Spinal cord (tissue), 10 donors: ENCODE results near the gene GAL3ST1. TPM values are rescaled to one million over a fixed set of nuclear protein-coding genes. Genes with fewer than 3 reads are reported as not detected.

Experiments
- DNase-seq, 6 donors: peaks; one replicate each; pipeline versions ENCODE4 v3.0.0 to v3.0.0-alpha.2; 2013 to 2015; ENCODE audit warnings: low spot score in 6 of 6, low read depth in 4 of 6
- H3K27ac ChIP-seq: one replicate; pipeline ENCODE4 v1.5.1; 2013; ENCODE audit warnings: low read depth, low read length, control low read depth
- H3K27me3 ChIP-seq: one replicate; pipeline ENCODE4 v1.6.1; 2013; ENCODE audit warnings: low read length; ENCODE audit not compliant: control insufficient read depth, insufficient read depth
- H3K36me3 ChIP-seq: one replicate; pipeline ENCODE4 v1.6.1; 2013; ENCODE audit warnings: low read length; ENCODE audit not compliant: control insufficient read depth, insufficient read depth
- H3K4me1 ChIP-seq: one replicate; pipeline ENCODE4 v1.6.1; 2013; ENCODE audit warnings: low read length; ENCODE audit not compliant: control insufficient read depth, insufficient read depth
- H3K4me3 ChIP-seq: one replicate; pipeline ENCODE4 v1.5.1; 2013; ENCODE audit warnings: low read depth, low read length, control low read depth
- H3K9me3 ChIP-seq: one replicate; pipeline ENCODE4 v1.6.1; 2013; ENCODE audit warnings: low read length; ENCODE audit not compliant: control insufficient read depth, insufficient read depth
- WGBS: methylation state at CpG from one replicate; pipeline ENCODE4 v1.1.5; 2013; ENCODE audit warnings: missing lambda C conversion rate; ENCODE audit not compliant: insufficient coverage; 5-methylcytosine and 5-hydroxymethylcytosine counted together
- polyA plus RNA-seq, 2 donors: library from polyadenylated mRNA; unstranded; fragments of 120-200 nt; gene quantifications; one replicate each; pipeline ENCODE4 v1.2.1, GENCODE V29; 2013; ENCODE audit not compliant: insufficient read length in 2 of 2
- total RNA-seq, 2 donors: library from RNA; depleted of rRNA in 1 of 2; stranded (reverse); fragments of 120-200 nt in 1 of 2; fragments of >200 nt in 1 of 2; gene quantifications; one replicate each; pipeline versions ENCODE4 v1.2.3 to v1.2.4, GENCODE V29; 2013 to 2014
- donor health status: healthy.

The GAL3ST1 gene
- total and polyA plus RNA-seq, 4 donors: 10.3 to 52.7 (median 29.4) TPM

DNA sequence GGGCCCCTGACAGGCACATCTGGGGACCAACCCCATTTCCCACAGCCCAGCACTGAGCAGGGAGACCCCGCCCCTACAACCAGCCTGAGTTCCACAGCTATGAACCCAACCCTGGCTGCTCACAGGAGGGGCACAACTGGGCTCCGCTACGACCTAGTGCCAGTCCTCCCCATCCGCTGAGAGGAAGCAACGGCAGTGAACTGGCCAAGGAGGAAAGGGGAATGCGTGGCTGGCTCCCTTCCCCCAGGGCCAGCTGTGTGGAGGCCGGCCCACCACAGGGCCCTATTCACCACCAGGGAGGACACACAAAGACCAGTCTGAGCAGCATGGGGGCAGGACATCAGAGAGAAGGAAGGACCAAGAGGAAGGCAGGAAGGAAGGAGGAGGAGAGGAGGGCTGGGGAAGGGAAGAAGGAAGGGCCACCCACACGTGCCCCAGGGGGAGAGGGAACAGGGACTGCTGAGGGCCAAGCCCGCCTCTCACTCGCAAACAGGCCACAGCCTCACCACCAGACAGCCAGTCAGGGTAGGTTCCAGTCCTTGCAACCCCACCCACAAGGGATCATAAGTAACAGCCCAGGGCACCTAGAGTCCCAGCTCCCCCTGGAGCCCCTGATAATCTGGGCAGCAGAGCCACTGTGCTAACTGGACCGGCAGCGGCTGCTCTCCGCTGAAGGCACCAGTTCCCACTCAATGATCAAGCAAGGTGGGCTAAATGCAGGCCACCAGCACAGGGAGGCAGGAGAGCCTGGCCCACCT lies 8.5 kb upstream of the GAL3ST1 start:
- Histone ChIP-seq H3K27ac (peak overlapping the region; percentile 88), H3K4me3 (no peak overlapping the region)
- DNase-seq: peak in 2 of 6 donors; percentile 43 to 72

DNA sequence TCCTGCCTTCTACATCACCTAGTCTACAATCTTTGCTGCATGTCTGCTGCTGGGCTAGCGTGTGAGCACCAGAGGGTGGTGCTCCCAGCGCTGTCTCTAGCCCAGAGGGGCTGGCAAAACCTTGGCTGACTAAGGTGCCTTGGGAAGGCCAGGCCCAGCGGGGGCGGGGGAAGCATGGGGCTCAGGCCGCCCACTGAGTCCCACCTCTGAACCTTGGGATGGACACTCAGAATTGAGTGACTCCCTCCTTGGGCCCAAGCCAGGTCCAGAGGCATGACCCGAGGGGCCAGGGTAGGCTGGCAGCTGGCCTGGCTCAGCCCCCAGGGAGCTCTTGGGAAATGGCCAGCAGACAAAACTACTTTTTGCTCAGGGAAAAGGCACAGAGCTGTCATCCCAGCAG lies 7.6 kb upstream of the GAL3ST1 start:
- Histone ChIP-seq H3K27ac (peak overlapping the region; percentile 88), H3K4me1 (peaks cover 29% of the 10 kb centered on the region), H3K27me3 (no peaks in the 10 kb centered on the region), H3K36me3 (peaks cover 98% of the 10 kb centered on the region), H3K4me3 (no peak overlapping the region), H3K9me3 (no peaks in the 10 kb centered on the region)
- 87% methylated on average over 6 of the region's 6 CpGs for WGBS
- DNase-seq: peak in 1 of 6 donors; percentile 15

More for the DNA sequence above, 8.5 kb upstream of the GAL3ST1 start:
- Histone ChIP-seq H3K27me3 (no peaks in the 10 kb centered on the region), H3K4me1 (peaks cover 29% of the 10 kb centered on the region), H3K9me3 (no peaks in the 10 kb centered on the region), H3K36me3 (peaks cover 99% of the 10 kb centered on the region)
- 70% methylated on average over 8 of the region's 13 CpGs for WGBS

DNA sequence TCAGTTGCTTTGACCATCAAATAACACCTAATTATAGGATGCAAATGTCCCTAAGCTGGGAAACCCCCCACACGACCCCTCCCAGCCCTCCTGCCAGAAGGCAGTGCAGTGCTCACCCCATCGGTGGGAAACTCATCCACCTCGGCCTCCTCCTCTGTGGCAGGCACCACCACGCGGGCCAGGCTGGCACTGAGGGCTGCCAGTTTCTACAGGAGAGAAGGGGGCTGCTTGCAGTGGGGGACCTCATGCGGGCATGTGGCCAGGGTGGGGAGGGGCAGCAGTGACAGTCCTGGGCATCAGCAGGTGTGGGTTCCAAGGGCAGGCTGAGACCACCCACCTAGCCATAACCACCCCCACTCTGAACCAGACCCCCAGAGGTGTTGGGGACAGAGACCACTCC lies 6.4 kb upstream of the GAL3ST1 start:
- H3K4me1 ChIP-seq: peaks cover 36% of the 10 kb centered on the region
- H3K36me3 ChIP-seq: peaks cover 98% of the 10 kb centered on the region
- H3K9me3 ChIP-seq: no peaks in the 10 kb centered on the region
- H3K27ac ChIP-seq: no peak overlapping the region
- DNase-seq: no peak
- WGBS: 100% methylated on average over 1 of the region's 6 CpGs
- H3K4me3 ChIP-seq: no peak overlapping the region
- H3K27me3 ChIP-seq: no peaks in the 10 kb centered on the region

DNA sequence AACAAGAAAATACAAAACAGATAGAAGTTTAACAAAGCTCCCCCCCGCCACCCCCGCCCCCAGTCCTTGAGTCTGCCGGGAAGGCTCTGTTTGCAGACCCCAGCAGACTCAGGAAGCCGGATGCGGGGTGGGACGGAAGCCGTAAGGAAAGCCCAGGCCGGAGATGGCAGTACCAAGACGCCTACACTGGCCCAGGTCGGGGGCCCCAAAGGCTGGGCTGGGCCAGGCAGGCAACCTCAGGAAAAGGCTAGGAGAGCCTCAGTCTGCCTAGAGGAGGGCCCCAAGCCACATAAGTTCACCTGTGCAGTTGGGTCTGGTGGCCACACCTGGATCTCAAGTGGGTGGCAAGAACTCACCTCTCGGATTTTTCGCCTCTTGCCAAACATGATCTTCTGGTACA lies 4.0 kb upstream of the GAL3ST1 start:
- no peak for DNase-seq
- Histone ChIP-seq H3K36me3 (peaks cover 83% of the 10 kb centered on the region), H3K27me3 (no peaks in the 10 kb centered on the region), H3K27ac (no peak overlapping the region), H3K9me3 (no peaks in the 10 kb centered on the region), H3K4me1 (peaks cover 48% of the 10 kb centered on the region), H3K4me3 (no peak overlapping the region)
- WGBS: 92% methylated on average over 11 of the region's 12 CpGs

DNA sequence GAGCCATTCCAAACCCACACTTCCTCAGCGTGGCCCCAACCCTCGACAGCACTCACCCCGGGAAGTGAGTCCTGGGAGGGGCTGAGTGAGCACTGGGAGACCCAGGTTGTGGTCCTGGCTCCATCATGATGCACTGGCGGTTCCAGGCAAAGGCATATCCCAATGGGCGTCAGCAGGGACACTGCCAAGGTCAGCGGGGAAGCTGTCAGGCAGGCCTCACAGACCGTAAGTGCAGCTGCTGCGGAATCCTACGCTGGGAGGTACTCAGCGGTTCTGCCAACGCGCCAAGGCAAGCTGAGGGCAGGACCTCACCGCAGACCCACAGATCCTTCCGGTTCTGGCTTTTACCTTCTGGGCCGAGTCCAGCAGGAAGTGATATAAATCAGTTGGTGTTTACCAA lies 1.4 kb upstream of the GAL3ST1 start:
- Histone ChIP-seq H3K36me3 (peaks cover 57% of the 10 kb centered on the region), H3K27ac (peak overlapping the region; percentile 94), H3K27me3 (no peaks in the 10 kb centered on the region), H3K4me3 (no peak overlapping the region), H3K4me1 (peaks cover 41% of the 10 kb centered on the region), H3K9me3 (no peaks in the 10 kb centered on the region)
- no peak for DNase-seq
- WGBS: 85% methylated on average over 12 of the region's 15 CpGs

DNA sequence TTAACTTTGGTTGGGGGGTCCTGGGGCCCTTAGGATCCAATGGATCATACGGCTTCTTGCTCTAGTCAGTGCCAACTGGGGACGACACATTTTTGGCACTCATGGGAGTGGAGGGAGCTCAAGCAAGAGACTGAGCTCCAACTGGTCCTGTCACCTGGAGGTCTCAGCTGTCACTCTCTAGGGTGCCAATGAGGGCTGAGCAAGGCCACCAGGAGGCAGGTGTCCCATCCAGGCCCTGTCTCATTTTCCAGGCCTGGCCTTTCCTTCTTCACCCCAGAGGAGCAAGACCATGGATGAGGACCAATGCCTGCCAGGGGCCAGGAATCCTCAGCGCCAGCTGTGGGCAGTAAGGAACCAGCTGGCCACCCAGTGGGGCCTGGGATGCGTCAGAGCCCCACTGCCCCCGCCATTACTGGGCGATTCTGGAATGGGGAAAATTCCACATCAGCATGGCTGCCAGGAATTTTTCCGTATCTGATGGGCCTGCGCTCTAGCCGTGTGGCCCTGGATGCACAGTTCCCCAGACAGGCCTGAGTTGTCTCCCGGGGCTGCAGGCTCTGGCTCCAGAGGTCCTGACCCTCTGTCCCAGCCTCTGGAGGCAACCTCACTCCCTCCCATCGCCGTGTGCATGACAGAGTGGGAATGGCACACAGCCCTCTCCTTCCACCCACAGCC lies 669 bp upstream of the GAL3ST1 start:
- peaks cover 50% of the 10 kb centered on the region for H3K36me3 ChIP-seq

DNA sequence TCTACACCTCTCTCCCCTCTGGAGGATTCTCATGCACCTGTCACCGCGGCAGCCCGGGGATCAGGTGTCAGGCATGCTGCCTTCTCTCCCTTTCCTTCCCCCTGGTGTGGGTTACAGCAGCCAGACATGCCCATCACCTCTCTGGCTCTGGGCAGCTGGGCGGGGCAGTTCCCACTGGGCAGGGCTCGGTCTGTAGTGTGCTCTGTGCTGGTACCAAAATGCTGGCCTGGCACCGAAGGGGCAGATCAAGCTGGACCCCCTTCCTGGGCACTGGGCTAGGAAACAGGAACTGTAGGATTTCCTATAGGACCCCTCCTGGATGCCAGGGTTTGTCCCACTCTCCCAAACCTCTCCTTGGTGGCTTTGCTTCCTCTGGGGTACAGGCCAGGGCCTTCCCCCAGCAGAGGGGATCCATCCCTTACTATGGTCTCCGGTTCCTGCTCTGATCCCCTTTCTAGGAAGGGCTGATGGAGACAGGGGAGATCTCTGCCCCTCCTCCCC lies 821 bp downstream of the GAL3ST1 start:
- WGBS: 56% methylated on average over 6 of the region's 7 CpGs
- Histone ChIP-seq H3K4me1 (peaks cover 41% of the 10 kb centered on the region), H3K9me3 (no peaks in the 10 kb centered on the region), H3K36me3 (peaks cover 35% of the 10 kb centered on the region), H3K4me3 (peak overlapping the region; percentile 54), H3K27me3 (no peaks in the 10 kb centered on the region), H3K27ac (peak overlapping the region; percentile 80)
- no peak for DNase-seq

More for the DNA sequence above, 669 bp upstream of the GAL3ST1 start:
- WGBS: 60% methylated on average over 12 of the region's 12 CpGs
- Histone ChIP-seq H3K4me1 (peaks cover 41% of the 10 kb centered on the region), H3K27me3 (no peaks in the 10 kb centered on the region), H3K27ac (peak overlapping the region; percentile 94), H3K9me3 (no peaks in the 10 kb centered on the region), H3K4me3 (peak overlapping the region; percentile 16)
- peak in 1 of 6 donors; percentile 34 for DNase-seq

DNA sequence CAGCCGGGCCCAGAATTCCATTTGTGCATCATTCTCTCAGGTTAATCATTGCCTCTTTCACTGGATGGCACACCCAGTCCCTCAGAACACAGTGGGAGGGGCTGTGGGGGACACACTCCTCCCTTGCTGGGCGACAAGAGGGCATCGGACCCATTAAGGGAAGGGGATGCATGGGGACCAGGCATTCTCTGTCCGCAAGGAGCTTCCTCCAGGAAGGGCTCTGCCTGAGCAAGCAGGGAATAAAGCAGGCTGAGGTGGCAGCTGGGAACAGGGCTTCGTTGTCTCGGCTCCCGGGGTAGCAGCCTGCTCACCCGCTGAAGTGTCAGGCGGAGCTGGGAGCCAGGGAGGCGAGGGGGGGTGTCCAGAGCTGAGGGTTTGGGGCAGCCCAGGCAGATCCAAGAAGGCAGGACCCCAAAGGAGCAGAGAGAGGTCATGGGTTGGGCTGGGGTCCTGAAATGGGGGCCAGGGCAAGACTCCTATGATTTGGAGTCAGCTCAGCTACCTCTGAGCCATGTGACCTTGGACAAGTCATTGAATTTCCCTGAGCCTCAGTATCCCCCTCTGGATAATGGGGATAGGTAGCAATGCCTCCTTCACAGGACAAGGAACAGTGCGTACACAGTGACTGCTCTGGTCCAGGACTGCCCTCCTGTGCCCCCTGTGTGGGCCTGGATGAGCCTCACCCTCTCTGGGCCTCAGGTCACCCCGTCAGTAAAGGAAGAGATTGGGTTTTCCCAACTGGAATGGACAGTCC lies 1.4 kb downstream of the GAL3ST1 start:
- H3K27me3 ChIP-seq: no peaks in the 10 kb centered on the region
- H3K9me3 ChIP-seq: no peaks in the 10 kb centered on the region
- peak overlapping the region; percentile 54 for H3K4me3 ChIP-seq
- peaks cover 41% of the 10 kb centered on the region for H3K4me1 ChIP-seq
- peaks cover 29% of the 10 kb centered on the region for H3K36me3 ChIP-seq
- WGBS: 40% methylated on average over 11 of the region's 12 CpGs
- DNase-seq: peak in 2 of 6 donors; percentile 37 to 60
- peak overlapping the region; percentile 80 for H3K27ac ChIP-seq

DNA sequence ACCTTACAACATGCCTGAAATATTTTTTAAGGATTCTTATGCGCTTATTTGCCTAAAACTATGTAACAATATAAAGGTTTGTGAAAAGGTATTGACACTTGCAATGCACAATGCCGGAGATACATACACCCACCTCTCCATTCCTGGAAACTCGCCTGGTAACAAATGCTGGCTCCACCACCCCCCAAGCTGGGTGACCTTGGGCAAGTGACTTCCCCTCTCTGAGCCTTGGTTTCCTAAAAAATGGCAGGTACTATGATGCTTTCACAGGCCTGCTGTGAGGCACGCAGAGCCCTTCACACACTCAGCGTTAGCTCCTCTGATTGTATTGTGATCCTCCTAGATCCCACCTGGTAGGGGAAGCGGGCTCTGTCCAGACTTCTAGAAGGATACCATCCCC lies 2.3 kb downstream of the GAL3ST1 start:
- peaks cover 21% of the 10 kb centered on the region for H3K36me3 ChIP-seq
- peaks cover 41% of the 10 kb centered on the region for H3K4me1 ChIP-seq
- DNase-seq: no peak
- no peaks in the 10 kb centered on the region for H3K27me3 ChIP-seq
- peak overlapping the region; percentile 80 for H3K27ac ChIP-seq
- H3K9me3 ChIP-seq: no peaks in the 10 kb centered on the region
- 80% methylated on average over 4 of the region's 6 CpGs for whole genome bisulfite sequencing
- H3K4me3 ChIP-seq: peak overlapping the region; percentile 54
